Fibroblast of pulmonary artery (primary cell): ENCODE data around the gene BCAN.

ENCODE experiments used
- DNase-seq: peaks from one replicate; pipeline ENCODE4 v3.0.0-alpha.2; 2010; ENCODE audit warnings: low read depth
- H3K4me3 ChIP-seq: replicated peaks from 2 replicates; pipeline ENCODE4 v1.5.1; 2011; ENCODE audit warnings: low read depth, mild to moderate bottlenecking, control low read depth, low read length, moderate library complexity
- TF ChIP-seq, protein P1 (sequence below): IDR thresholded peaks from 2 replicates; pipeline ENCODE4 v1.5.1; 2011; ENCODE audit warnings: mild to moderate bottlenecking, control low read depth, low read length, inconsistent platforms; ENCODE audit errors: missing control alignments

BCAN gene

DNA sequence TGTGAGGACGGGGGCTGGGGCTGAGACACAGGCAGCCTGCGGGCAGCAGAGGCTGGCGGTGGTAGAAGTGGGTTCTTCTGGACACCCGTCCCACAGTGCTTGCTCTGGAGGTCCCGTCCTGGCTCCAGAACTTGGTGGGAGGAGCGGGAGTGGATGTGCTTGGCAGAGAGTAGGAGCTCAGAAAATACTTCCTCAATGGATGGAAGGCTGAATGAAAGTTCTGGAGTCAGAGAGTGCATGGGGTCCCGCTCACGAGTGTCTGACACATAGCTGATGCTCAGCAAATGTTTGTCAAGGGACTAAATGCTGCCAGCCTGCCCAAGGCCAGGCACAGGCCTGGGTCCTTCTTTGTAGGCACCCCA, 48.7 kb downstream of the BCAN start:
- TF ChIP-seq, protein P1, sequence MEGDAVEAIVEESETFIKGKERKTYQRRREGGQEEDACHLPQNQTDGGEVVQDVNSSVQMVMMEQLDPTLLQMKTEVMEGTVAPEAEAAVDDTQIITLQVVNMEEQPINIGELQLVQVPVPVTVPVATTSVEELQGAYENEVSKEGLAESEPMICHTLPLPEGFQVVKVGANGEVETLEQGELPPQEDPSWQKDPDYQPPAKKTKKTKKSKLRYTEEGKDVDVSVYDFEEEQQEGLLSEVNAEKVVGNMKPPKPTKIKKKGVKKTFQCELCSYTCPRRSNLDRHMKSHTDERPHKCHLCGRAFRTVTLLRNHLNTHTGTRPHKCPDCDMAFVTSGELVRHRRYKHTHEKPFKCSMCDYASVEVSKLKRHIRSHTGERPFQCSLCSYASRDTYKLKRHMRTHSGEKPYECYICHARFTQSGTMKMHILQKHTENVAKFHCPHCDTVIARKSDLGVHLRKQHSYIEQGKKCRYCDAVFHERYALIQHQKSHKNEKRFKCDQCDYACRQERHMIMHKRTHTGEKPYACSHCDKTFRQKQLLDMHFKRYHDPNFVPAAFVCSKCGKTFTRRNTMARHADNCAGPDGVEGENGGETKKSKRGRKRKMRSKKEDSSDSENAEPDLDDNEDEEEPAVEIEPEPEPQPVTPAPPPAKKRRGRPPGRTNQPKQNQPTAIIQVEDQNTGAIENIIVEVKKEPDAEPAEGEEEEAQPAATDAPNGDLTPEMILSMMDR = no peak

DNA sequence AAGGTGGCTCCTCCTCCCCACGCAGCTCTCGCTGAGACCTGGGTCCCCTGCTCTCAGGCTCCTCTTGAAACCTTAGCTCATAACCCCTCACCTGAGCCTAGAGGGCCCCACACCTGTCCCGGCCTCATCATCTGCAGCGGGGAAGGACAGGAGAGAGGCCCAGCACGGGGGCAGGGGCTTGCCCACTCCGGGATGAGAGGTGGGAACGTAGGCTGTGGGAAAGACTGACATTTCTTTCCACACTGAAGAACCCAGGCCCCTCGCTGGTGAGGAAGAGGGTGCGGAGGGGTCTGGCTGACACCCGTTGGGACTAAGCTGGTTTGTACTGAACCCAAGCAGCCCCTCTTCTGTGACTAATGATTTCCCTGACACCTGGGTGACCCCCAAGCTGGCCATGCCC, 49.3 kb downstream of the BCAN start:
- DNase-seq = no peak
- TF ChIP-seq, protein P1 = no peak
- H3K4me3 ChIP-seq = no peak overlapping the region

More for the DNA sequence above, 48.7 kb downstream of the BCAN start:
- no peak overlapping the region for H3K4me3 ChIP-seq
- DNase-seq = no peak

DNA sequence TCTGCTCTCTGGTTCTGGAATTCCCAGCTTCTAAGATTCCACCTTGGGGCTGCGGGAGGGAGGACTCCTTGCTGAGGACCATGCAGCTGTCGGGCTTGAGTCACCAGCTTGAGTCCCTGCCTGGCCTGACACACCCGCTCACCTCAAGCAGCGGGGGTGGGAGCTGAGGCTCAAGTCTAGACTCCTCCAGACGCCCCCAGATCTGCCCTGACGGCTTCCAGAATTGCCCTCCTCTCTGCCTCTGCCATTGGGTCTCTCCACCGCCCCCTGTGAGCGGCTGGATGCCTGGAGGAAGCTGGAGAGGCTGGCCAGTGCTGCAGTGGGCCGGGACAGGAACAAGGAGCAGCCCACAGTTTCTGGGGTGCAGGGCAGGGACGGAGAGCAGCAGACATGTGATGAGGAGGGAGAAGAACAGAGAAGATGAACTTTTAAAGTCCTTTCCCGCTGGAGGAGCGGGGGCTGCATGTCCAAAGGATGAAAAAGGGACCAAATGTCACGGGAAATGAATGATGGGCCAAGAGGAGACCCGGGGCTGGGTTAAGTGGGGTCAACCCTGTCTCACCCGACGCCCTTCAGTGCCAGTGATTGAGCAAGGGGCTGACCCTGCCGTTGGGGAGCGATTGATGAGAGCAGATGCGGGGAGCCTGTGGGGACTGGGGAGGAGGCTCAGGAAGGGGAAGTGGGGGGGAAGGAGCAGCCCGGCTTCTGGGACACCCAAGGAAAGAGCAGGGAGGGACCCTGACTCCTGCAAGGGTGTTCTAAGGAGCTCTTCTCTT, 49.9 kb downstream of the BCAN start:
- TF ChIP-seq, protein P1 = peak; percentile 25
- no peak overlapping the region for H3K4me3 ChIP-seq
- DNase-seq = no peak

DNA sequence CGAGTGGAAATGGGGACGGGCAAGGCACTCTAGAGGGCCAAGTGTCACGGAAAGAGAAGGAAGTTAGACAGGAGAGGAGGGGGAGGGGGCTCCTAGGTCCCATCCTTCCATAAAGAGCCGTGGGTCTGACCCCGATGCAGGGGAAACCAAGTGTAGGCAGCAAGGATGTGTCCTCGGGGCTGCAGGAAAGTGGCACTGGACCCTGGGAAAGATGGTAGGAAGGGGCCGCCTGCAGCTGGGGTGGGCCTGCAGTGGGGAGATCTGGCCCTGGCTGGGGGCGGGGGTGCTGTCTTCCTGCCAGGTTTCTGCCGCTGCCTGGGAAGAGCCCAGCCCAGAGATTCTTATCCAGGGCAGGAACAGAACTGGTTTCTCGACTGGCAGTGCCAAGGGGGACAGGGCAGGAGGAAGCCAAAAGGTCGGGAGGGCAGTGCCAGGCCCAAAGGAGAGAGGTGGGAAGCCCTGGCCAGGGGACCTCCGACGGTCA, 50.6 kb downstream of the BCAN start:
- H3K4me3 ChIP-seq = no peak overlapping the region
- TF ChIP-seq, protein P1 = no peak
- no peak for DNase-seq

DNA sequence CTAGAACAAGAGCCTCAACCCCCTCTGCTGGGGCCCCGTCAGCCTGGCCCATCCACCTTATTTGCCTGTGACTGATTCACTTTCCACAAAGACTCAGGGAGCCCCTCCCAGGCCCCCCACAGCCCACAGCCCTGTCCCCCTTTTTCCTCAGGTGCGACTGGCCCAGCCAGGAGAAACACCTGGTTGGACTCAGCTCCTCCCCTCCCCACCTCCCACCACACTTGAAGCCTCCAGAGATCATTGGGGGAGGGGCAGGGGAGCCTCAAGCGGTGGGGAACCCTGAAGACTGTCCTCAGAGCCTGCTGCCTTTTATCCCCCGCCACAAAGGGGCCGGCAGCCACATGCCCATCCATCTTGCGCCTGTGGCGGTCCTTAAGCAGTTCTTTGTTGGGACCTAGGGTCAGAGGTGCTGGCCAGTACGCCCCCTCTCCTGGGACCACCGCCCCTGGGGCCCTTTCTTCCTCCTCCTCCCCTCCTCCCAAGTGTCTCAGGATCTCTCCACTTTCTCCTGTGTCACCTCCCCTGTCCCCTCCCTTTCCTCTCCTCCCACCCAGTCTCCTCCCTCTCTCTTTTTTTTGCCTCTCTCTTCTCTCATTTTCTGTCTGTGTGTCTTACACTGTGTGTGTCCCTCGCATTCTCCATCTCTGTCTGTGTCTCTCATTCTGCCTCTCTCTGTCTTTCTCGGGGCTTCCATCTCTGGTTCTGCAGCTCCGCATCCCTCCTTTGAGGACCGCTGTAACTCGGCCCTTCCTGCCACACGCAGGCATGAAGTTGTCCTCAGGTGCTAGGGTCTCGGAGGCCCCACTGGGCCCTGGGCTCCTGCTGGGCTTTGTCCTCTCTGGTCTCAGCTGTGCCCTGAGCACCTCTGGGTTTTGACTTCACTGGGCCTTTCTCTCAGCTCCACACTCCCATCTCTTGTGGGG, 51.3 kb downstream of the BCAN start:
- DNase-seq = no peak
- TF ChIP-seq, protein P1 = no peak
- H3K4me3 ChIP-seq = no peak overlapping the region

DNA sequence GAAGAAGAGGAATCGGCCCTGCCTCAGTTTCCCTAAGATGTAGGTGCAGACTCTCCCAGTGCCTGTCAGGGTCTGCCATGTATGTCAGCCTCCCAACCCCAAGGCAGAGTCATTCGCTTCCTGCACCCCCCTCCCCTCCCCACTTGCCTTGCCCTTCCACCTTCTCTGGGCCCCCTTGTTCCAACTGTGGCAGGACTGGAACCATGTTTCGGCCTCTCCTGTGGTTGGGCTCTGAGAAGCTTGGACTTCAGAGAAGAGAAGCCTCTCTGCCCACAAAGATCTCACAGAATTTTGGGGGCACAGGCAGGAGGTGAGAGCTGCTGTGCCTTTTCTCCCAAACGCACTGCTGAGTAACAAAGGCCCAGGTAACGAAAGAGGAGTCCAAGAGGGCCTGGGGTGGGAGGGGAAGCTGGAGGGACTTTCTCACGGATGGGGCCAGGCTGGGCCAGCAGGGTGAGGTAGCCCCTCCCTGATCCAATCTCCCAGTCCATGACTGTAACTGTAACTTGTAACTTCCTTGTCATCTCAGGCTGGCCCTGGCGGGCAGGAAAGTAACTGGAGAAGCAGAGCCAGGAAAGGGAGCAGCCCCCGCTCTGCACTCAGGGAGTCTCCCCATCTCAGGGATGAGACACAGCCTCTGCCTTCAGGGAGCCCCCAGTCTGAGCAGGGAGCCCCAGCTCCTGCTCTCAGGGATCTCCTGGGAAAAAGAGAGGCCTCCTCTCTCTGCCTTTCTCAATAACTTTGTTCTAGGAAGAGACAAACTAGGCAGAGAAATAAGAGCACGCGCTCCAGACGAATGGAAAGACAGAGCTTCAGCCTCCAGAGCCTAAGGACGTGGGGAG, 52.2 kb downstream of the BCAN start:
- DNase-seq = no peak
- TF ChIP-seq, protein P1 = no peak
- H3K4me3 ChIP-seq = no peak overlapping the region
